ENCODE measurements around the gene RALGAPA2.

DNA sequence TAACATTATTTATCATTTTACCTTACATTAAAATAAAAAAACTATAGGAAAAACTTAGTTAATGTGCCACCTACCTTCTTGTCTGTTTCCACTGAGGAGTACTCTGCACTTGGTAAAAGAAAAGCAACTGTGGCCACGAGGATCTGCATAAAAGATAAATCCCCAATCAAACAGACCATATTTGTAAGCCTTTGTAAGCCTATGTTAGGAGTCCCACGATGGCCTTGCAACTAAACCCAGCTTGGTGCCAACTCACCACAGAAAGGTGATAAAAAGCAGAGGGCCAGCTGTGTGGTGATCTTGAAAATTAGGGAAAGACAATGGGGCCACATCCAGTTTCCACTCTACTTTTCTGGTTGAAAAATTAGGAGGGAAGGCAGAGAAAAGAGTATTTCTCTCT lies 187.7 kb downstream of the RALGAPA2 start:
- TF ChIP-seq, protein P1, sequence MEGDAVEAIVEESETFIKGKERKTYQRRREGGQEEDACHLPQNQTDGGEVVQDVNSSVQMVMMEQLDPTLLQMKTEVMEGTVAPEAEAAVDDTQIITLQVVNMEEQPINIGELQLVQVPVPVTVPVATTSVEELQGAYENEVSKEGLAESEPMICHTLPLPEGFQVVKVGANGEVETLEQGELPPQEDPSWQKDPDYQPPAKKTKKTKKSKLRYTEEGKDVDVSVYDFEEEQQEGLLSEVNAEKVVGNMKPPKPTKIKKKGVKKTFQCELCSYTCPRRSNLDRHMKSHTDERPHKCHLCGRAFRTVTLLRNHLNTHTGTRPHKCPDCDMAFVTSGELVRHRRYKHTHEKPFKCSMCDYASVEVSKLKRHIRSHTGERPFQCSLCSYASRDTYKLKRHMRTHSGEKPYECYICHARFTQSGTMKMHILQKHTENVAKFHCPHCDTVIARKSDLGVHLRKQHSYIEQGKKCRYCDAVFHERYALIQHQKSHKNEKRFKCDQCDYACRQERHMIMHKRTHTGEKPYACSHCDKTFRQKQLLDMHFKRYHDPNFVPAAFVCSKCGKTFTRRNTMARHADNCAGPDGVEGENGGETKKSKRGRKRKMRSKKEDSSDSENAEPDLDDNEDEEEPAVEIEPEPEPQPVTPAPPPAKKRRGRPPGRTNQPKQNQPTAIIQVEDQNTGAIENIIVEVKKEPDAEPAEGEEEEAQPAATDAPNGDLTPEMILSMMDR (conservative IDR thresholded peaks at IDR 0.05 in 1 of 2, IDR thresholded peaks at IDR 0.05 in 1 of 2; ENCODE audit: low read depth in 1 of 2, low read length in 2 of 2): no peak
- TF ChIP-seq EZH2 (IDR thresholded peaks at IDR 0.05; ENCODE audit: low read length, missing control alignments): no peak
